CD4-positive, alpha-beta T cell treated with Interferon alpha-2 for 1 hour (primary cell): ENCODE data around the gene VPS8.

ENCODE experiments used
- DNase-seq, 2 donors: peaks; one replicate each; pipeline ENCODE4 v3.0.0-alpha.2; 2020 to 2022

Gene VPS8

GRCh38 chr3:185069037-185070030, 257.4 kb downstream of the VPS8 start:
- no peak for DNase-seq

- no peak for DNase-seq
These were observed 258.7 kb downstream of the VPS8 start for GRCh38 chr3:185070491-185071286.

GRCh38 chr3:185071287-185071800, 259.4 kb downstream of the VPS8 start:
- no peak for DNase-seq

- DNase-seq, result no peak
These were observed 263.6 kb downstream of the VPS8 start for GRCh38 chr3:185075547-185075946.

- DNase-seq, result no peak
These were observed 264.3 kb downstream of the VPS8 start for GRCh38 chr3:185076219-185076618.

GRCh38 chr3:185079625-185080024, 267.7 kb downstream of the VPS8 start:
- DNase-seq, result no peak

GRCh38 chr3:185081521-185081920, 269.6 kb downstream of the VPS8 start:
- DNase-seq, result no peak

- DNase-seq, result no peak
These were observed 270.2 kb downstream of the VPS8 start for GRCh38 chr3:185082149-185082548.

GRCh38 chr3:185082829-185083228, 270.9 kb downstream of the VPS8 start:
- no peak for DNase-seq

GRCh38 chr3:185084402-185084801, 272.4 kb downstream of the VPS8 start:
- no peak for DNase-seq

- no peak for DNase-seq
These were observed 272.9 kb downstream of the VPS8 start for GRCh38 chr3:185084901-185085300.

GRCh38 chr3:185087419-185087818, 275.5 kb downstream of the VPS8 start:
- no peak for DNase-seq

GRCh38 chr3:185089343-185089742, 277.4 kb downstream of the VPS8 start:
- no peak for DNase-seq

GRCh38 chr3:185089751-185090150, 277.8 kb downstream of the VPS8 start:
- DNase-seq, result no peak

GRCh38 chr3:185090811-185091210, 278.8 kb downstream of the VPS8 start:
- no peak for DNase-seq

- DNase-seq, result no peak
These were observed 281.1 kb downstream of the VPS8 start for GRCh38 chr3:185093116-185093515.

GRCh38 chr3:185094697-185095096, 282.7 kb downstream of the VPS8 start:
- no peak for DNase-seq
